GM12892 (cell line): ENCODE data around the gene CDH18.

Experiments
- POLR2A ChIP-seq: IDR thresholded peaks from 2 replicates; pipeline ENCODE4 v1.6.1; 2011; ENCODE audit warnings: low read depth, low read length, control low read depth
- POLR2AphosphoS5 ChIP-seq: IDR thresholded peaks from 2 replicates; pipeline ENCODE4 v1.6.1; 2011; ENCODE audit warnings: low read depth, low read length, control low read depth

- TF ChIP-seq POLR2AphosphoS5 (no peak), POLR2A (no peak)
These were observed 12.2 kb downstream of the CDH18 start for GRCh38 chr5:19975795-19976194.
